ENCODE data around the gene LRRC45. TPM values are rescaled to one million over a fixed set of nuclear protein-coding genes. Genes with fewer than 3 reads are reported as not detected.

LRRC45 gene
- total and polyA plus RNA-seq, 2 donors (not counting 1 experiment from before 2014, with no cell fraction given) = 2.3 to 9.9 TPM

DNA sequence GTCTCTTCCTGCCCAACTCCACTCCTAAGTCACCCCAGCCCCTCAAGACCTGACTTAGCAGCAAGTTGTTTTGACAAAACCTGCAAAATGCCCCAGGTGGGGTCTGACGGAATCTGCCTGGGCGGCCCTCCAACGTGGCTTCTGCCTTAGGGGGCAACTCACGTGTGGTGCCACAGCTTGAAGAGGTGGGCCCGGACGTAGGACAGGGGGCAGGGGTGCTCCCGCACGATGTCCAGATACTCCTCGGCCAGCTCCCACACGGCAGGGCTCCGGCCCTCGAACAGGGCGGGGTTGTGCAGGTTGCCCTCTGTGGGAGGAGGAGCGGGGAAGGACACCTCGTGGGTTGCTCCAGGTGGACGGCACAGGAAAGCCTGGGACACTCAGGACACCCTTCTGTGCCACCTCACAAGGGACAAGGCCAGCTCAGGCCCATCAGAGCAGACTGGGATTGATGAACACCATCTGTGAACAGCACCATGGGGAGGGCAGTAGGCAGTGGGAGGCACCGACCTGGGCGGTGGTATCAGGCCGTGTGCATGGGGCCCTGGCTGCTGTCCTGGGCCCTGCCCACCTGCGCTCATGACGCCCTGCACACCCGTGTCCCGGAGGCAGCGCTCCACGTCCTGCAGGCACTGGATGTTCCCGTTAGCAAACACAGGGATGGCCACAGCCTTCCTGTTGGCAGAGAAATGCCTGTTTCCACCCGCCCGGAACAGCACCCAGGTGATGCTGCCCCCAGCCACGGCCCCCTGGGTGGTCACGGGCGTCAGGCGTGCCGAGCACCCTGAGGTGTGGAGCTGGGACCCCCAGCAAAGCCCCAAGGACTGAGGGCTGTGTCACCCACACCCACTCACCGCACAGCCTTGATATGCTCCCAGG is 38.2 kb downstream of the LRRC45 start:
- no peak overlapping the region for H3K4me2 ChIP-seq (ENCODE audit: extremely low read depth, insufficient read depth, low read length)
- H3K36me3 ChIP-seq (ENCODE audit: control insufficient read depth, insufficient read depth, low read length) = peaks cover 46% of the 10 kb centered on the region
- H3K4me3 ChIP-seq (replicated peaks in 1 of 4; ENCODE audit: control extremely low read depth in 1 of 4, insufficient read depth in 1 of 4, low read depth in 3 of 4, low read length in 4 of 4) = no peak overlapping the region
- no peak for TF ChIP-seq EZH2 (IDR thresholded peaks at IDR 0.05; ENCODE audit: low read length, missing control alignments)
- TF ChIP-seq, protein P1, sequence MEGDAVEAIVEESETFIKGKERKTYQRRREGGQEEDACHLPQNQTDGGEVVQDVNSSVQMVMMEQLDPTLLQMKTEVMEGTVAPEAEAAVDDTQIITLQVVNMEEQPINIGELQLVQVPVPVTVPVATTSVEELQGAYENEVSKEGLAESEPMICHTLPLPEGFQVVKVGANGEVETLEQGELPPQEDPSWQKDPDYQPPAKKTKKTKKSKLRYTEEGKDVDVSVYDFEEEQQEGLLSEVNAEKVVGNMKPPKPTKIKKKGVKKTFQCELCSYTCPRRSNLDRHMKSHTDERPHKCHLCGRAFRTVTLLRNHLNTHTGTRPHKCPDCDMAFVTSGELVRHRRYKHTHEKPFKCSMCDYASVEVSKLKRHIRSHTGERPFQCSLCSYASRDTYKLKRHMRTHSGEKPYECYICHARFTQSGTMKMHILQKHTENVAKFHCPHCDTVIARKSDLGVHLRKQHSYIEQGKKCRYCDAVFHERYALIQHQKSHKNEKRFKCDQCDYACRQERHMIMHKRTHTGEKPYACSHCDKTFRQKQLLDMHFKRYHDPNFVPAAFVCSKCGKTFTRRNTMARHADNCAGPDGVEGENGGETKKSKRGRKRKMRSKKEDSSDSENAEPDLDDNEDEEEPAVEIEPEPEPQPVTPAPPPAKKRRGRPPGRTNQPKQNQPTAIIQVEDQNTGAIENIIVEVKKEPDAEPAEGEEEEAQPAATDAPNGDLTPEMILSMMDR (conservative IDR thresholded peaks at IDR 0.05 in 1 of 2, IDR thresholded peaks at IDR 0.05 in 1 of 2; ENCODE audit: low read depth in 1 of 2, low read length in 2 of 2) = no peak
- H3K27me3 ChIP-seq (ENCODE audit: control insufficient read depth, insufficient read depth, low read length) = no peaks in the 10 kb centered on the region
- H3K9me3 ChIP-seq (ENCODE audit: control insufficient read depth, insufficient read depth, low read depth, low read length) = no peaks in the 10 kb centered on the region
- no peak for DNase-seq (ENCODE audit: low read depth in 2 of 2)
- H3K27ac ChIP-seq (ENCODE audit: insufficient read depth, low read length) = no peak overlapping the region
- H3K79me2 ChIP-seq (ENCODE audit: control insufficient read depth, insufficient read depth, low read length) = peaks cover 12% of the 10 kb centered on the region
- no peaks in the 10 kb centered on the region for H3K4me1 ChIP-seq (ENCODE audit: control insufficient read depth, extremely low read depth, insufficient read depth, low read length)
- no peaks in the 10 kb centered on the region for H4K20me1 ChIP-seq (ENCODE audit: control insufficient read depth, extremely low read depth, insufficient read depth, low read length)
- H3K9ac ChIP-seq (ENCODE audit: insufficient read depth, low read length) = no peak overlapping the region
- no peak overlapping the region for H2AFZ ChIP-seq (ENCODE audit: low read length)

DNA sequence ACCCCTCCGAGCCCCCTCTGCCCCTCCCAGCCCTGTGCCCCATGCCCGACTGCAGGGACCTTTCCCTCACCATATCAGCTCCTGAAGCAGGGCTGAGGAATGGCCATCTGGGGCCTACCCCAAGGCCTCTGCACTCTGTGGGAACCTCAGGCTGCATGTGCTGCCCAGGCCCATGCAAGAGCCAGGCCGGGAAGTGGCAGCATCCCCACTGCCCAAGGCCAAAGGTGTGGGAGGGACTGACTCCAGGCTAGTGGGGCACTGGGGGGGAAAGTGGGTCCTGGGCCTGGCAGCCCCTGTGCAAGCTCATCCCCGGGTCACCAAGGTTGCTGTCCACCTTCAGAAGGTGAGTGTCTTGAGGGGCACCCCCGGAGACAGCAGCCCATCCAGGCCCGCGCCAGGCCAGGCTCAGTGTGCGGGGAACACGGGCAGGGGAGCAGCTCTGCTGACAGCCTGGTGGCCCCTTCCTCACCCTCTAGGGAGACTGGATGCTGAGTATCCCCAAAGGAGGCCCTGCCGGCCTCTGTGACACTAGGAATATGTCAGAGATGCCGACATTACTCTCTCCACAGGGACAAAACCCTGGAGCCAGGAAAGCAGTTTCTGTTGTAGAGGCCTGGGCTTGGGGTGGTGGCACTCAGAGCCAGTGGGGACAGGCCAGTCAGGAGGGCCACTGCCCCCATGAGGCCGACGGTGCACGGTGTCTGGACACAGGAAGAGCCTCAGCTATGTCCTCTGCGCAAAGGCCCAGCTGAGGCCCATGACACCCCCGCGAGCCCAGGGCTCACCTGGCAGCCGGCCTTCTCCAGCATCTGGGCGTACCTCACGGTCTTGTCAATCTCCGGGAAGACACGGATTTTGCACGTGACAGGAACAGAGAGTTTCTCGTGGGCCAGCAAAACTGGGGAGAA is 39.2 kb downstream of the LRRC45 start:
- H3K9me3 ChIP-seq (ENCODE audit: control insufficient read depth, insufficient read depth, low read depth, low read length) = no peaks in the 10 kb centered on the region
- no peak overlapping the region for H3K9ac ChIP-seq (ENCODE audit: insufficient read depth, low read length)
- H3K27me3 ChIP-seq (ENCODE audit: control insufficient read depth, insufficient read depth, low read length) = no peaks in the 10 kb centered on the region
- H3K36me3 ChIP-seq (ENCODE audit: control insufficient read depth, insufficient read depth, low read length) = peaks cover 36% of the 10 kb centered on the region
- no peak overlapping the region for H2AFZ ChIP-seq (ENCODE audit: low read length)
- no peak overlapping the region for H3K27ac ChIP-seq (ENCODE audit: insufficient read depth, low read length)
- H3K4me1 ChIP-seq (ENCODE audit: control insufficient read depth, extremely low read depth, insufficient read depth, low read length) = no peaks in the 10 kb centered on the region
- H3K4me2 ChIP-seq (ENCODE audit: extremely low read depth, insufficient read depth, low read length) = no peak overlapping the region
- no peak for DNase-seq (ENCODE audit: low read depth in 2 of 2)
- peaks cover 12% of the 10 kb centered on the region for H3K79me2 ChIP-seq (ENCODE audit: control insufficient read depth, insufficient read depth, low read length)
- TF ChIP-seq EZH2 (IDR thresholded peaks at IDR 0.05; ENCODE audit: low read length, missing control alignments) = no peak
- TF ChIP-seq, protein P1 (conservative IDR thresholded peaks at IDR 0.05 in 1 of 2, IDR thresholded peaks at IDR 0.05 in 1 of 2; ENCODE audit: low read depth in 1 of 2, low read length in 2 of 2) = no peak
- H4K20me1 ChIP-seq (ENCODE audit: control insufficient read depth, extremely low read depth, insufficient read depth, low read length) = no peaks in the 10 kb centered on the region
- H3K4me3 ChIP-seq (replicated peaks in 1 of 4; ENCODE audit: control extremely low read depth in 1 of 4, insufficient read depth in 1 of 4, low read depth in 3 of 4, low read length in 4 of 4) = no peak overlapping the region

DNA sequence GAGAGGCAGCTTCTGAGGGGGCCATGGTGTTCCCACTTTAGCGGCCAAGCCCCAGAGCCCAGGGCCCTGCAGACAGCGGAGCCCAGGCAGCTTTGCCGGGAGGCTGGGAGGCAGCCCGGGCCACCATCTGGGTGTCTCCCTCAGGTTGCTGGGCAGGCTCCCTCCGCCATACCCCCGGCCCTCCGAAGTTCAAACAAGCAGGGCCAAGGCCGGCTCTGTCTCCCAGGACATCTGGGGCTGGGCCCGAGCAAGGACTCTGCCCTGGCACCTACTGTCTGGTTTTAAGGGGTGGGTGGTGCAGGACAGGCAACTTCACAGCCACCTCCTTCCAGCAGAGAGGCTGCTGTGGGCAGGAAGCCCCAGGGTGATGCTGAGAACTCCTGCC is 39.9 kb downstream of the LRRC45 start:
- no peaks in the 10 kb centered on the region for H3K27me3 ChIP-seq (ENCODE audit: control insufficient read depth, insufficient read depth, low read length)
- no peaks in the 10 kb centered on the region for H3K9me3 ChIP-seq (ENCODE audit: control insufficient read depth, insufficient read depth, low read depth, low read length)
- no peak overlapping the region for H3K4me2 ChIP-seq (ENCODE audit: extremely low read depth, insufficient read depth, low read length)
- H3K79me2 ChIP-seq (ENCODE audit: control insufficient read depth, insufficient read depth, low read length) = peaks cover 12% of the 10 kb centered on the region
- H3K27ac ChIP-seq (ENCODE audit: insufficient read depth, low read length) = no peak overlapping the region
- TF ChIP-seq, protein P1 (conservative IDR thresholded peaks at IDR 0.05 in 1 of 2, IDR thresholded peaks at IDR 0.05 in 1 of 2; ENCODE audit: low read depth in 1 of 2, low read length in 2 of 2) = no peak
- no peak for TF ChIP-seq EZH2 (IDR thresholded peaks at IDR 0.05; ENCODE audit: low read length, missing control alignments)
- H3K4me3 ChIP-seq (replicated peaks in 1 of 4; ENCODE audit: control extremely low read depth in 1 of 4, insufficient read depth in 1 of 4, low read depth in 3 of 4, low read length in 4 of 4) = no peak overlapping the region
- peaks cover 36% of the 10 kb centered on the region for H3K36me3 ChIP-seq (ENCODE audit: control insufficient read depth, insufficient read depth, low read length)
- no peaks in the 10 kb centered on the region for H4K20me1 ChIP-seq (ENCODE audit: control insufficient read depth, extremely low read depth, insufficient read depth, low read length)
- no peak overlapping the region for H2AFZ ChIP-seq (ENCODE audit: low read length)
- no peaks in the 10 kb centered on the region for H3K4me1 ChIP-seq (ENCODE audit: control insufficient read depth, extremely low read depth, insufficient read depth, low read length)
- H3K9ac ChIP-seq (ENCODE audit: insufficient read depth, low read length) = no peak overlapping the region
- no peak for DNase-seq (ENCODE audit: low read depth in 2 of 2)
